HG03460 (cell line): ENCODE data around the gene PAX3.

Experiments used
- ATAC-seq: cut with Tn5 transposase; IDR thresholded peaks from one replicate; pipeline ENCODE4 v1.9.1; 2021; ENCODE audit not compliant: unreplicated experiment

PAX3 gene

DNA sequence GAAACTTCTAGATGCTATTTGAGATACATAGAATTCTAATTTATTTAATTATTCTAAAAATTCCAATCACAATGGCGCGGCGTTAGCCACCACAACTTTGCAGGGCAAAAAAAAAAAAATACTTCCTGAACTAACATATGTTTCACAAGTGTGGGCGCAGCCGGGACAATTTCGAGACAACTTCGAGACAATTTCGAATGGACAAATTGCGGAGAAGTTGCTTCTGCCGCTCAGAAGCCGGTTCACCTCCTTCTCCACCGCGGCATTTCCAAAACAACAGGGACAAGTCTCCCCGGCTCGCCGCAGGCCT is 842 bp downstream of the PAX3 start:
- ATAC-seq, result no peak

DNA sequence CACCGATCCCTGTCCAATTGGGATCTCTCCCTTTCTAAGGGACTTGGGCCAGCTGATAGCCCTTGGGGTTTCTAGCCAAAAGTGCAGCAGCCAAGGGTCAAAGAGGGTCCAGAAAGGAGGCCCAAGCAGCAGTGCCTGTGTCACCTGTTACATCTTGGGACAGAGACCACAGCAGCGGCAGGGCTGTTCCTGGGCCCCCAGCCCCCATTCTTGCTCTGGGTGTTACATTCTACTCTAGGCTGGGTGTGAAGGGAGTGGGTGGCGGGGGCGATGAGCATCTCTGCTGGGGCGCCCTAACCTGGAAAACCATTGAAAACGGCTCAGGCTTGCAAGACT is 1.2 kb downstream of the PAX3 start:
- ATAC-seq, result no peak

- ATAC-seq, result no peak
Measured at GRCh38 chr2:222296911-222297599, 1.7 kb downstream of the PAX3 start.

GRCh38 chr2:222296311-222296741 is 2.5 kb downstream of the PAX3 start:
- ATAC-seq, result no peak

DNA sequence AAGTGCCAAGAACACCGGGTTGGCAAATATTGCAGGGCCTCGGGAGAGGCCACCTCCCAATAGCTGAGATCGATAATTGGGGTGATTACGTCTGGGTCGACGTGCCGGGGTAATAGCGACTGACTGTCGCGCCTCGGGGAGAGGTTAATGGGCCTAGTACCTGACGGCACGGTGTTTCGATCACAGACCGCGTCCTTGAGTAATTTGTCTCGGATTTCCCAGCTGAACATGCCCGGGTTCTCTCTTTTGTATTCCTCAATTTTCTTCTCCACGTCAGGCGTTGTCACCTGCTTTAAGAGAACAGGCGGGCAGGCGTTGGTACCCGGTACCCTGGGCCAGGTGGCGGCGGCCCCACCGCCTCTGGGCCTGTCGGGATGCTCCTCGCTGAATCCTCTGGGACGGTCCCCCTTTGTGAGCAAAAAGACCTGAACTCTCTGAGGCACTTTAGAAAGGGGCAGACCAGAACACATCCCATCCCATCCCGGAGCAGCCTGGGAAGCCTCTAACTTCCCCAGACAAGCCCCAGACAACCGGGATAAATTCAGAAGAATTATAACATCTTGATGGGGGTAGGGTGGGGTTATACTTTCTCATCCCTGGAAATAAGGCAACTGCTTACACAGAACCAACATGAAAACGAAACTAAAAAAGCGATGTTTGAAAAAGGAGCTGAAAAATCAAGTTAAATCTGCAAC is 3.3 kb downstream of the PAX3 start:
- no peak for ATAC-seq

GRCh38 chr2:222294996-222295367 is 3.8 kb downstream of the PAX3 start:
- ATAC-seq, result no peak

- ATAC-seq, result no peak
Measured at GRCh38 chr2:222293660-222294630, 4.9 kb downstream of the PAX3 start.

- no peak for ATAC-seq
Measured at GRCh38 chr2:222292149-222293134, 6.4 kb downstream of the PAX3 start.

DNA sequence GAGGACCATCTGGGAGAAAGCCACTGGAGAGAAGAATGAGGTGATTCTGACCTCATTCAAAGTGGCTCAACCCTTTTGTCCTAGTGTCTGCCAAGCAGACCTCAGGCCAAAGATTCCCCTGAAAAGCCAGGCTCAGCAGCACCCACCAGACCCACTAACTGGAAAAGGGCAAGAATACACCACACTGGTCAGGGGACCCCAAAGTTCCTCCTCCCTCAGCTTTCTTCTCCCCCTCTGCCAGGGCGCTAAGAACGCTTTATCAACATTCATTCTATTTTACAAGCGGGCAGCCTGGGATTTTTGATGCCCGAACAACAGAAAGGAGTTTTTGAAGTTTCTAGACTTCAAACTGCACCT is 7.3 kb downstream of the PAX3 start:
- no peak for ATAC-seq

DNA sequence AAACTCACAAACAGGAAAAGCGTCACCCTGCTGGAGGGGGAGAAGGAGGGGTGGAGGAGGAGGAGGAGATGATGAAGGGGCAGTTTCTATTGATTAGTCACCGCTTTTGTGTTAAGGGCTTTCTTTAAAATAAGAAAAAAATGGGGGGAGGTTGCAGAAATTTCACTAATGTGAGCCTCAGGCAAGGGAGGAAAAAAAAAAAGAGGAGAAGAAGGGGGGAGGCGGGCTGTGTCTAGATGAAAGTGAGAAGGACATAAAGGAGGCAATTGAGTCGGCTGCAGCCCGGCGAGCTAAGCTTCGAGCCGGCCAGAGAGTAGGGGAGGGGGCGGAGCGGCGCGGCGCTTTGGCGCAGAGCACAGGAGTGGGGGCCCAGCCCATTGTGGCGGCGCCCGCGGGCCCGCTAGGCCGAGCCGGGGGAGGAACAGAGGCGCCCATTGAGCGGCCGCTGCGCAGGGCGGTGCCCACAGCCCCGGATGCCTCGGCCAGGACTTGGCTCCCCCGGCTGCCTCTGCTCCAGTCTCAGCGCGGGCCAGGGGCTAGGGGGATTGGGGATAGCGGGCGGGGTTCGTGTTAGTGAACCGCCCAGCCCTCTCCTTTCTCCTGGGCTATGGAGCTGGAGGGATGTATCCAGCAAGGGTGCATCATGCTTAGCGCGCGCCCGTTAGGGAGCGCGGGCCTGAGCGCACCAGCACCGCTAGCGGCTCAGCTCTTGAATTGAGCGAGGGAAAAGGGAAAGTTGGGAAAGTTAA is 7.9 kb downstream of the PAX3 start:
- no peak for ATAC-seq

DNA sequence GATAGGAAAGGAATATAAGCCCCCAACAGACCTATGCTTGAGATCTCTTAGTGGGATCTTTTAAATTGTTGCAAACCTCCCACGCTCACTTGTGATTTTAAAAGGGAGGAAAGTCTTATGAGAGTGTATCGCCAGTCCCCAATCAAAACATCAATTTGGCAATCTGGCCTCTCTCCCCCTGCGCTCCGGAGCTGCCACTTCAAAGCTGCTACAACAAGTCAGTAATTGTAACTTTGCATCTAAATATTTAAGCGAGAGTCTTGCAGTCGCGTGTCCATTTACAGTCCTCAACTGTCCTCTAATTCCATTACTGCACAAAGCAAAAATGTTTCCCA is 8.4 kb downstream of the PAX3 start:
- no peak for ATAC-seq

DNA sequence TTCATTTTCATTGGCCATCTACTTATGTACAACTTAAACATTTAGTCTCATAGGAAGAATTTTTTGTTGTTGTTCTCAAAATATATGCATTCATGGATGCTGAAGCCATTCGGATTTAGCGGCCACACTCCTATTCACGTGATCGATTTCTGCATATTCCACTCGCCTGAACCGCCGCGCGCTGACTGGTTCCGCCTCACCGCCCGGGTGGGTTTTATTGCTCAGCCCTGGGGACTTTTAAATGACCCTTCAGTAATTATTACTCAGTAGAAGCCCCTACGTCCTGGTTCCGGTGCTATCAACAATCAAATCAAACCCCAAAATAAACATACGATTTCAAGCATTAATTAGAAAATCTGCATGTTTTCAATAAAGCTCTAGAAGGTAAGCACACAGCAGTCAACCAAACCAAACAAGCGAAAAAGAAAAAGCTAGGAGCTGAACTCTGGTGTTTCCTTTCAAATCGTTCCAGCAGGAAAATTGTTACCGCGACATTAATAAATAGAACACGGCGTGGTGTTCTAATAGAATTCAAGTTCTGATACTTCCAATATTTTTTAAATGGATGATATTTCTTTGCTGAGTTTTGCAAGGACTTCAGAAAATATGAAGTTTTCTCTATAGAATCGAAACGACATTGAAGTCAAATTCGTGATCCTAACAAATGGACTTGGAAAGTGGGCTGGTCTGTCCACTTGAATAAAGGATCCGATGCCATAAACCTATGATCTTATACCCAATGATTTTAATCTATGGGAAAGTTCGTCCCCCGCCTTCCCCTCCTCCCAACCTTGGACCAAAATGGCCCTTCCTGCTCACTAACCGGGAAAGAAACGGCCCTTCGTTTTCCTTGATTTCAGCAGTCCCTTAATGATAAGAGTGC is 9.3 kb downstream of the PAX3 start:
- ATAC-seq, result no peak

DNA sequence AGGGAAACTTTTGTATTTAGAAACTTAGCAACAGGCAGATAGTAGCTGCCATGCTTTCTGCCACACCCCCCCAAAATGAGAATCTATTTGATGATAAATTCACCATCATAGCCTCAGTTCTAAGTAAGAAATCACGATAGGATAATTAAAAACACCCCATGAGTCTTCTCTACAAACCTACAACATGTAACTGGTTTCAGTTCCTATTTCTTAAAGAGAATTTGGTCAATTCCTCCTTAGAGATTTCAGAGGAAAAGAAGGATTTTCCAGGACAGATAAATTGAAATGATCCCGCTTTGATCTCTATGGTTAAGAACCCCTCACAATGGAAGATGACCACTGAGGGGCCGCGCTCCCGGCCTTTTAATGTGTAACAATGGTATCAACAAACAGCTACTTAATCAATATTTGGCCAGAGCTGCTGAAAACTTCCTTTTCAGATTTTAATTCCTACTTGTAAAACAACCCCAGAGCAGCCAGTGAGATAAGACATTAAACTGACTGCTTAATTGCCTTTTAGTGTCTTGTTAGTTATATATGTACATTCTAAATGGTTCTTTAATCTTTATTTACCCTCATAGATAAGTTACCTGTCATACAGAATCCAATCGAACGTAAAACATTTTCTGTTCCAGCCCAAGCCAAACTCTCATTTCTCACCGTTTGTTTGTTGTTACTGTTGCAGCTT is 10.1 kb downstream of the PAX3 start:
- no peak for ATAC-seq

GRCh38 chr2:222287862-222288479 is 10.8 kb downstream of the PAX3 start:
- ATAC-seq, result no peak

DNA sequence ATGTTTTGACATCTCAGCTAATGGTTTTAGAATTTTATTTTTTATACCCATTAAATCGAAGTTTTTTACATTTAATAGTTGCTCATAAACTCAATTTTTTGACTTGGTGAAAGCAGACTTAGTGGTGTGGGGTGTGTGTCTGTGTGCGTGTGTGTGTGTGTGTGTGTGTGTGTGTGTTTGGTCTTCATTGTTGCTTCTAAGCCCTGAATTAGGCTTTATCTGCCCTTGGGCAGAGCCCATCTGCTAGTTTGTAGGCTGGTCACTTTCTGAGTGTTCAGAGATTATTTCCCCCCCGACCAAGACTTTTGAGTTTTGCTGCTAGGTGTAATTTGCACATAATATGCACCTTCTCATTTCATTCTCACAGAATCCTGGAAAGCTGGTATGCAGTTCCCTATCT is 14.3 kb downstream of the PAX3 start:
- ATAC-seq, result no peak

DNA sequence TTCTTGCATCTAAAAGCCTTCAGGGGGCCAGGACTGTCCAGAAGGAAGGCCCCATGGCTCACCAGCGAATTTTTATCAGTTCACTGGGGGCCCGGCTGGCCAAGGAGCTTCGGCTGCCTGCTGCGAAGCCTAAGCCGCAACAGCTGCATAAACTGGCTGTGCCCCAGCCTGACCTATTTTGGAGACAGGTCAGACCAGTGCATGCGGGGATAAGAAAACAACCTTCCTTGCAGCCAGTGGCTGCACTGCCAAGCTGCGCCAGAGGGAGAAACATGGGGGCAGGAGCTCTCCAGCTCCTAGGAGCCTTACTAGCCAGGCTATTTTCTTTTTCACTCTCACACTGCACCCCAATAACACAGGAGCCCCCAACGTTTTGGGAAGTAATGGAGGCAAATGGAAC is 15.2 kb downstream of the PAX3 start:
- ATAC-seq, result no peak

DNA sequence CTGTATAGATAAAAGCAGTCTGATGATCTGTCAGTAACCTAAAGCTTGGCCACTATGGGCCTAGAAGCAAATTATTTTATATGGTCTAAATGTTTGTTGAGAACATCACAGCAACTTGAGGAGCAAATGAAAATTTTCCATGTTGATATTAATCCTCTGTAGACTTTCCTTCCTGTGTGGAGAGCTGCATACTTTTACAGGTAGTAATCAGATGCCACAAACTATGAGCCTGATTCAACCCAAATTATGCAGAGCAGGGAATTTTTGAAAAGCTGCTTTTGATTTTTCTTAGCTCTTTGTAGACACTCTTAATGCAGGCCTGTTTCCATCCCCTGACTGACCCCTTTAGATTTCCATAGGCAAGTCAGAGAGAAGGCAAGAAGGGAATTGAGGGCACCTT is 17.3 kb downstream of the PAX3 start:
- no peak for ATAC-seq

GRCh38 chr2:222280795-222281194 is 18.0 kb downstream of the PAX3 start:
- no peak for ATAC-seq
